Activated naive CD4-positive, alpha-beta T cell treated with anti-CD3 and anti-CD28 coated beads, Interleukin-2, amount 10 ng/mL, durations not matched to agents 5 hours and 36 hours (primary cell): ENCODE data around the gene SPCS1. TPM values are rescaled to one million over a fixed set of nuclear protein-coding genes. Genes with fewer than 3 reads are reported as not detected.

Source experiments
- total RNA-seq, 2 experiments: library from RNA; stranded (reverse); gene quantifications; one replicate each; pipeline ENCODE4 v1.2.3, GENCODE V29; 2021

SPCS1 gene
- total RNA-seq = 10 to 100 TPM; 92.3 to 98.5 TPM

GRCh38 chr3:52705688-52706686, at the start of gene SPCS1, which contains the start of gene GLT8D1:
Gene SPCS1 (plus strand): TSS chr3:52706106. CDS start chr3:52706247, 141 bp downstream.
Gene GLT8D1 (minus strand): TSS chr3:52705791. CDS start chr3:52700460, 5,331 bp downstream.

GRCh38 chr3:52685709-52686691, 19.9 kb upstream of the SPCS1 start, which contains the start of the genes GNL3 and PBRM1:
Gene GNL3 (plus strand): TSS chr3:52686032. CDS start chr3:52686093, 61 bp downstream.
Gene PBRM1 (minus strand): TSS chr3:52685913.

Other genes with a start within 250 kb of the SPCS1 start
- not detected for gene STAB1, start 210.8 kb upstream of the SPCS1 start, total RNA-seq
- gene NT5DC2, start 172.2 kb upstream of the SPCS1 start, total RNA-seq = 10 to 100 TPM; 23.6 to 27.3 TPM
- gene UQCC5, start 169.5 kb upstream of the SPCS1 start, total RNA-seq = 1 to 10 TPM; 9.2 to 9.6 TPM
- 10 to 100 TPM; 81.3 to 81.5 TPM for gene PBRM1, start 20.2 kb upstream of the SPCS1 start, total RNA-seq
- gene GNL3, start 20.1 kb upstream of the SPCS1 start, total RNA-seq = 10 to 100 TPM; 71.3 to 72.0 TPM
- gene GLT8D1, start 315 bp upstream of the SPCS1 start, total RNA-seq = 10 to 100 TPM; 39.6 to 41.7 TPM
- 10 to 100 TPM; 16.5 to 18.7 TPM for gene NEK4, start 64.8 kb downstream of the SPCS1 start, total RNA-seq
- gene ITIH1, start 71.5 kb downstream of the SPCS1 start, total RNA-seq = not detected
- not detected for gene ITIH3, start 88.7 kb downstream of the SPCS1 start, total RNA-seq
- 10 to 100 TPM; 11.8 to 16.5 TPM for gene ITIH4, start 124.6 kb downstream of the SPCS1 start, total RNA-seq
- 1 to 10 TPM; 1.7 to 2.5 TPM for gene MUSTN1, start 128.9 kb downstream of the SPCS1 start, total RNA-seq
- 10 to 100 TPM; 22.4 to 24.8 TPM for gene STIMATE, start 191.4 kb downstream of the SPCS1 start, total RNA-seq